Immature natural killer cell (primary cell): ENCODE measurements around the gene SLC38A6. TPM values are rescaled to one million over a fixed set of nuclear protein-coding genes. Genes with fewer than 3 reads are reported as not detected.
"Not testable (repeated sequence)": the region's sequence is repeated elsewhere in the genome, so short reads cannot be mapped to it uniquely, and the experiment has no call there.

Experiments used
- DNase-seq, 3 donors: peaks; one replicate each; pipeline ENCODE4 v3.0.0; 2022; ENCODE audit warnings: mixed read lengths in 1 of 3
- H3K27ac Mint-ChIP-seq, 6 donors: one replicate each; pipeline ENCODE4 v1.8.0; 2020; ENCODE audit warnings: mixed read lengths in 6 of 6, mild to moderate bottlenecking in 5 of 6, inconsistent platforms in 4 of 6, moderate library complexity in 3 of 6
- H3K27me3 Mint-ChIP-seq, 3 donors: one replicate each; pipeline ENCODE4 v1.8.0; 2020 to 2021; ENCODE audit warnings: low read depth in 3 of 3, mild to moderate bottlenecking in 3 of 3, mixed read lengths in 3 of 3, moderate library complexity in 3 of 3, inconsistent platforms in 1 of 3
- H3K36me3 Mint-ChIP-seq, 3 donors: one replicate each; pipeline ENCODE4 v1.8.0; 2020; ENCODE audit warnings: mixed read lengths in 3 of 3, inconsistent platforms in 2 of 3, mild to moderate bottlenecking in 2 of 3
- H3K4me1 Mint-ChIP-seq, 2 donors: one replicate each; pipeline ENCODE4 v1.8.0; 2020; ENCODE audit warnings: inconsistent platforms in 2 of 2, mild to moderate bottlenecking in 2 of 2, mixed read lengths in 2 of 2, moderate library complexity in 1 of 2
- H3K4me3 Mint-ChIP-seq, 5 donors: one replicate each; pipeline ENCODE4 v1.8.0; 2020; ENCODE audit warnings: mild to moderate bottlenecking in 5 of 5, mixed read lengths in 5 of 5, inconsistent platforms in 3 of 5, moderate library complexity in 3 of 5
- H3K9me3 Mint-ChIP-seq, 6 donors: one replicate each; pipeline ENCODE4 v1.8.0; 2020; ENCODE audit warnings: mild to moderate bottlenecking in 6 of 6, mixed read lengths in 6 of 6, inconsistent platforms in 4 of 6, moderate library complexity in 3 of 6
- polyA plus RNA-seq, 3 donors: library from polyadenylated mRNA; unstranded; fragments of 300-500 nt; fragmentation: Illumina TruSeq; gene quantifications; one replicate each; pipeline ENCODE4 v1.2.3, GENCODE V29; 2021

Gene SLC38A6
- polyA plus RNA-seq, 3 donors from 2014 or later: 2.7 to 3.9 (median 2.7) TPM

GRCh38 chr14:61047021-61047420, 66.0 kb downstream of the SLC38A6 start:
- H3K4me1 Mint-ChIP-seq: no peaks in the 10 kb centered on the region
- DNase-seq: no peak
- H3K36me3 Mint-ChIP-seq: peaks cover 0 to 13% (median 0%) of the 10 kb centered on the region in 3 donors
- H3K4me3 Mint-ChIP-seq: no peak overlapping the region
- H3K9me3 Mint-ChIP-seq: no peaks in the 10 kb centered on the region
- no peaks in the 10 kb centered on the region for H3K27me3 Mint-ChIP-seq
- H3K27ac Mint-ChIP-seq: no peak overlapping the region

- Mint-ChIP-seq H3K4me3 (no peak overlapping the region), H3K27me3 (peaks cover 0 to under 1% (median 0%) of the 10 kb centered on the region in 3 donors), H3K9me3 (peaks cover 0 to 3% (median 0%) of the 10 kb centered on the region in 6 donors), H3K4me1 (no peaks in the 10 kb centered on the region), H3K27ac (no peak overlapping the region), H3K36me3 (peaks cover 0 to 23% (median 10%) of the 10 kb centered on the region in 3 donors)
- DNase-seq: no peak
Observed at GRCh38 chr14:61048640-61049039, 67.6 kb downstream of the SLC38A6 start.

- H3K27ac Mint-ChIP-seq: no peak overlapping the region
- no peak for DNase-seq
- peaks cover 0 to 34% (median 12%) of the 10 kb centered on the region in 3 donors for H3K36me3 Mint-ChIP-seq
- H3K4me3 Mint-ChIP-seq: no peak overlapping the region
- no peaks in the 10 kb centered on the region for H3K4me1 Mint-ChIP-seq
- peaks cover 0 to 3% (median 0%) of the 10 kb centered on the region in 6 donors for H3K9me3 Mint-ChIP-seq
- H3K27me3 Mint-ChIP-seq: peaks cover 0 to 2% (median 1%) of the 10 kb centered on the region in 3 donors
Observed at GRCh38 chr14:61050417-61050816, 69.4 kb downstream of the SLC38A6 start.

GRCh38 chr14:61051051-61051450, 70.0 kb downstream of the SLC38A6 start:
- Mint-ChIP-seq H3K9me3 (peaks cover 0 to 3% (median 0%) of the 10 kb centered on the region in 6 donors), H3K4me1 (no peaks in the 10 kb centered on the region), H3K36me3 (peaks cover 0 to 31% (median 12%) of the 10 kb centered on the region in 3 donors), H3K27ac (no peak overlapping the region), H3K4me3 (no peak overlapping the region), H3K27me3 (peaks cover 0 to 2% (median 1%) of the 10 kb centered on the region in 3 donors)
- no peak for DNase-seq

GRCh38 chr14:61051621-61052020, 70.6 kb downstream of the SLC38A6 start:
- no peak for DNase-seq
- no peak overlapping the region for H3K27ac Mint-ChIP-seq
- H3K4me3 Mint-ChIP-seq: no peak overlapping the region
- H3K27me3 Mint-ChIP-seq: peaks cover 0 to 2% (median 1%) of the 10 kb centered on the region in 3 donors
- H3K4me1 Mint-ChIP-seq: no peaks in the 10 kb centered on the region
- peaks cover 0 to 3% (median 0%) of the 10 kb centered on the region in 6 donors for H3K9me3 Mint-ChIP-seq
- H3K36me3 Mint-ChIP-seq: peaks cover 0 to 29% (median 12%) of the 10 kb centered on the region in 3 donors

GRCh38 chr14:61063461-61063860, 82.4 kb downstream of the SLC38A6 start:
- H3K27me3 Mint-ChIP-seq: no peaks in the 10 kb centered on the region
- H3K4me3 Mint-ChIP-seq: no peak overlapping the region
- no peak for DNase-seq
- no peaks in the 10 kb centered on the region for H3K4me1 Mint-ChIP-seq
- peaks cover 0 to 13% (median 7%) of the 10 kb centered on the region in 3 donors for H3K36me3 Mint-ChIP-seq
- no peak overlapping the region for H3K27ac Mint-ChIP-seq
- peaks cover 0 to 7% (median 3%) of the 10 kb centered on the region in 6 donors for H3K9me3 Mint-ChIP-seq

- Mint-ChIP-seq H3K4me3 (no peak overlapping the region), H3K27me3 (no peaks in the 10 kb centered on the region), H3K36me3 (peaks cover 0 to 13% (median 7%) of the 10 kb centered on the region in 3 donors), H3K27ac (no peak overlapping the region), H3K9me3 (peaks cover 0 to 7% (median 3%) of the 10 kb centered on the region in 6 donors), H3K4me1 (no peaks in the 10 kb centered on the region)
- DNase-seq: no peak
Observed at GRCh38 chr14:61064210-61064609, 83.2 kb downstream of the SLC38A6 start.

GRCh38 chr14:61064856-61065255, 83.8 kb downstream of the SLC38A6 start:
- H3K4me3 Mint-ChIP-seq: no peak overlapping the region
- peaks cover 0 to 7% (median 3%) of the 10 kb centered on the region in 6 donors for H3K9me3 Mint-ChIP-seq
- H3K27me3 Mint-ChIP-seq: no peaks in the 10 kb centered on the region
- no peak for DNase-seq
- no peak overlapping the region for H3K27ac Mint-ChIP-seq
- no peaks in the 10 kb centered on the region for H3K4me1 Mint-ChIP-seq
- peaks cover under 1 to 13% (median 7%) of the 10 kb centered on the region in 3 donors for H3K36me3 Mint-ChIP-seq

- Mint-ChIP-seq H3K36me3 (peaks cover 3 to 13% (median 7%) of the 10 kb centered on the region in 3 donors), H3K9me3 (peaks cover 0 to 7% (median 3%) of the 10 kb centered on the region in 6 donors), H3K27me3 (no peaks in the 10 kb centered on the region), H3K4me1 (no peaks in the 10 kb centered on the region), H3K27ac (no peak overlapping the region), H3K4me3 (no peak overlapping the region)
- DNase-seq: no peak
Observed at GRCh38 chr14:61065656-61066055, 84.6 kb downstream of the SLC38A6 start.

- not testable (repeated sequence) for DNase-seq, H3K4me3 Mint-ChIP-seq, H3K4me1 Mint-ChIP-seq, H3K9me3 Mint-ChIP-seq, H3K27ac Mint-ChIP-seq, H3K27me3 Mint-ChIP-seq, H3K36me3 Mint-ChIP-seq
Observed at GRCh38 chr14:61072442-61072841, 91.4 kb downstream of the SLC38A6 start.

GRCh38 chr14:61074852-61075251, 93.8 kb downstream of the SLC38A6 start:
- Mint-ChIP-seq H3K27me3 (peaks cover 0 to under 1% (median 0%) of the 10 kb centered on the region in 3 donors), H3K36me3 (peaks cover 6 to 8% (median 7%) of the 10 kb centered on the region in 3 donors), H3K27ac (no peak overlapping the region), H3K9me3 (peaks cover 0 to 4% (median 0%) of the 10 kb centered on the region in 6 donors), H3K4me1 (no peaks in the 10 kb centered on the region), H3K4me3 (no peak overlapping the region)
- DNase-seq: no peak

- no peak for DNase-seq
- Mint-ChIP-seq H3K36me3 (peaks cover 6 to 10% (median 7%) of the 10 kb centered on the region in 3 donors), H3K4me1 (no peaks in the 10 kb centered on the region), H3K27me3 (peaks cover 0 to 4% (median 0%) of the 10 kb centered on the region in 3 donors), H3K27ac (no peak overlapping the region), H3K9me3 (peaks cover 0 to 3% (median 0%) of the 10 kb centered on the region in 6 donors), H3K4me3 (no peak overlapping the region)
Observed at GRCh38 chr14:61076556-61076955, 95.5 kb downstream of the SLC38A6 start.

GRCh38 chr14:61077437-61077836, 96.4 kb downstream of the SLC38A6 start:
- peaks cover 0 to 6% (median 0%) of the 10 kb centered on the region in 3 donors for H3K27me3 Mint-ChIP-seq
- peaks cover 4 to 13% (median 7%) of the 10 kb centered on the region in 3 donors for H3K36me3 Mint-ChIP-seq
- H3K4me1 Mint-ChIP-seq: no peaks in the 10 kb centered on the region
- DNase-seq: no peak
- peaks cover 0 to 3% (median 0%) of the 10 kb centered on the region in 6 donors for H3K9me3 Mint-ChIP-seq
- H3K4me3 Mint-ChIP-seq: no peak overlapping the region
- H3K27ac Mint-ChIP-seq: no peak overlapping the region

- H3K27ac Mint-ChIP-seq: no peak overlapping the region
- no peak overlapping the region for H3K4me3 Mint-ChIP-seq
- peaks cover 0 to 3% (median 0%) of the 10 kb centered on the region in 6 donors for H3K9me3 Mint-ChIP-seq
- H3K36me3 Mint-ChIP-seq: peaks cover 0 to 13% (median 7%) of the 10 kb centered on the region in 3 donors
- DNase-seq: no peak
- H3K4me1 Mint-ChIP-seq: no peaks in the 10 kb centered on the region
- peaks cover 0 to 6% (median 0%) of the 10 kb centered on the region in 3 donors for H3K27me3 Mint-ChIP-seq
Observed at GRCh38 chr14:61077951-61078720, 97.1 kb downstream of the SLC38A6 start.
